ENCODE results near the gene LRRC37B.
"Not testable (repeated sequence)": the region's sequence is repeated elsewhere in the genome, so short reads cannot be mapped to it uniquely, and the experiment has no call there.

- TF ChIP-seq, protein P1, sequence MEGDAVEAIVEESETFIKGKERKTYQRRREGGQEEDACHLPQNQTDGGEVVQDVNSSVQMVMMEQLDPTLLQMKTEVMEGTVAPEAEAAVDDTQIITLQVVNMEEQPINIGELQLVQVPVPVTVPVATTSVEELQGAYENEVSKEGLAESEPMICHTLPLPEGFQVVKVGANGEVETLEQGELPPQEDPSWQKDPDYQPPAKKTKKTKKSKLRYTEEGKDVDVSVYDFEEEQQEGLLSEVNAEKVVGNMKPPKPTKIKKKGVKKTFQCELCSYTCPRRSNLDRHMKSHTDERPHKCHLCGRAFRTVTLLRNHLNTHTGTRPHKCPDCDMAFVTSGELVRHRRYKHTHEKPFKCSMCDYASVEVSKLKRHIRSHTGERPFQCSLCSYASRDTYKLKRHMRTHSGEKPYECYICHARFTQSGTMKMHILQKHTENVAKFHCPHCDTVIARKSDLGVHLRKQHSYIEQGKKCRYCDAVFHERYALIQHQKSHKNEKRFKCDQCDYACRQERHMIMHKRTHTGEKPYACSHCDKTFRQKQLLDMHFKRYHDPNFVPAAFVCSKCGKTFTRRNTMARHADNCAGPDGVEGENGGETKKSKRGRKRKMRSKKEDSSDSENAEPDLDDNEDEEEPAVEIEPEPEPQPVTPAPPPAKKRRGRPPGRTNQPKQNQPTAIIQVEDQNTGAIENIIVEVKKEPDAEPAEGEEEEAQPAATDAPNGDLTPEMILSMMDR (IDR thresholded peaks at IDR 0.05) = not testable (repeated sequence)
- not testable (repeated sequence) for TF ChIP-seq POLR2A, EP300 (IDR thresholded peaks at IDR 0.05)
Measured at GRCh38 chr17:32061840-32062239, 54.7 kb downstream of the LRRC37B start.

All from ovary (tissue), 3 donors.